ENCODE data around the gene USP16.
"Not testable (repeated sequence)": the region's sequence is repeated elsewhere in the genome, so short reads cannot be mapped to it uniquely, and the experiment has no call there.

The USP16 gene

GRCh38 chr21:29034678-29035077, 10.2 kb downstream of the USP16 start:
- DNase-seq = no peak

- no peak for DNase-seq
Measured at GRCh38 chr21:29052224-29052623, 27.8 kb downstream of the USP16 start.

GRCh38 chr21:29053011-29053553, 28.6 kb downstream of the USP16 start:
- DNase-seq = no peak

GRCh38 chr21:29053656-29054055, 29.2 kb downstream of the USP16 start:
- DNase-seq = no peak

GRCh38 chr21:29055080-29055479, 30.6 kb downstream of the USP16 start:
- no peak for DNase-seq

GRCh38 chr21:29056005-29056404, 31.5 kb downstream of the USP16 start:
- DNase-seq = no peak

GRCh38 chr21:29056538-29057050, 32.1 kb downstream of the USP16 start:
- no peak for DNase-seq

- no peak for DNase-seq
Measured at GRCh38 chr21:29064850-29065481, 40.5 kb downstream of the USP16 start.

- no peak for DNase-seq
Measured at GRCh38 chr21:29072873-29073221, 48.4 kb downstream of the USP16 start.

- peak; percentile 99 for DNase-seq
Measured at GRCh38 chr21:29073222-29074006, 48.9 kb downstream of the USP16 start, which contains the start of gene CCT8. Gene CCT8 (minus strand): TSS chr21:29073648. CDS start chr21:29073590, 58 bp downstream.

GRCh38 chr21:29074007-29074376, 49.5 kb downstream of the USP16 start:
- DNase-seq = no peak

GRCh38 chr21:29074783-29075182, 50.3 kb downstream of the USP16 start:
- no peak for DNase-seq

GRCh38 chr21:29075706-29076466, 51.4 kb downstream of the USP16 start:
- no peak for DNase-seq

- DNase-seq = not testable (repeated sequence)
Measured at GRCh38 chr21:29076731-29077640, 52.5 kb downstream of the USP16 start.

- no peak for DNase-seq
Measured at GRCh38 chr21:29077651-29078090, 53.2 kb downstream of the USP16 start.

- no peak for DNase-seq
Measured at GRCh38 chr21:29078869-29079767, 54.6 kb downstream of the USP16 start.

GRCh38 chr21:29080454-29080941, 56.0 kb downstream of the USP16 start:
- no peak for DNase-seq

GRCh38 chr21:29082046-29082815, 57.8 kb downstream of the USP16 start:
- DNase-seq = no peak

- no peak for DNase-seq
Measured at GRCh38 chr21:29083306-29083705, 58.8 kb downstream of the USP16 start.

GRCh38 chr21:29084372-29084771, 59.9 kb downstream of the USP16 start:
- no peak for DNase-seq

All from T1000 (cell line).